ENCODE measurements around the gene TRIM63.

The TRIM63 gene

GRCh38 chr1:26015358-26015757 is 52.1 kb downstream of the TRIM63 start:
- DNase-seq: peak; percentile 39 to 52

- DNase-seq: no peak
Measured at GRCh38 chr1:26014179-26014578, 53.3 kb downstream of the TRIM63 start.

GRCh38 chr1:26012864-26013263 is 54.6 kb downstream of the TRIM63 start:
- DNase-seq: no peak

GRCh38 chr1:26010825-26011224 is 56.6 kb downstream of the TRIM63 start:
- no peak for DNase-seq

GRCh38 chr1:26009796-26010447 is 57.5 kb downstream of the TRIM63 start:
- DNase-seq: peak in 1 of 2 experiments; percentile 21

GRCh38 chr1:26006710-26007109 is 60.7 kb downstream of the TRIM63 start:
- DNase-seq: no peak

- DNase-seq: no peak
Measured at GRCh38 chr1:26005434-26006105, 61.9 kb downstream of the TRIM63 start.

- no peak for DNase-seq
Measured at GRCh38 chr1:26003756-26004155, 63.7 kb downstream of the TRIM63 start.

- DNase-seq: no peak
Measured at GRCh38 chr1:26003262-26003661, 64.2 kb downstream of the TRIM63 start.

Measured in Kasumi-1 (cell line).